Ramos (cell line): ENCODE data around the gene PPP1R15B.
"Not testable (repeated sequence)": the region's sequence is repeated elsewhere in the genome, so short reads cannot be mapped to it uniquely, and the experiment has no call there.

Experiments
- in situ Hi-C: fragments of 300-500 bp; cut with MboI; formaldehyde crosslinking; loops from one replicate; pipeline ENCODE4 v1.14.3; 2022; ENCODE audit warnings: low sequenced_read_pairs; ENCODE audit not compliant: unreplicated experiment

The PPP1R15B gene

GRCh38 chr1:204424621-204425020 is 13.0 kb upstream of the PPP1R15B start:
- in situ Hi-C loops: no loop called here

GRCh38 chr1:204422061-204422705 is 10.6 kb upstream of the PPP1R15B start:
- in situ Hi-C loops: not testable (repeated sequence)

- in situ Hi-C loops: no loop called here
Measured at GRCh38 chr1:204421441-204421840, 9.8 kb upstream of the PPP1R15B start.

- in situ Hi-C loops: no loop called here
Measured at GRCh38 chr1:204420039-204421004, 8.7 kb upstream of the PPP1R15B start.

GRCh38 chr1:204419064-204419403 is 7.4 kb upstream of the PPP1R15B start:
- in situ Hi-C loops: no loop called here

GRCh38 chr1:204418174-204419063 is 6.8 kb upstream of the PPP1R15B start:
- in situ Hi-C loops: no loop called here

GRCh38 chr1:204417074-204417997 is 5.7 kb upstream of the PPP1R15B start:
- in situ Hi-C loops: no loop called here

- in situ Hi-C loops: no loop called here
Measured at GRCh38 chr1:204416589-204417073, 5.0 kb upstream of the PPP1R15B start.

GRCh38 chr1:204415351-204415750 is 3.7 kb upstream of the PPP1R15B start:
- in situ Hi-C loops: no loop called here

- in situ Hi-C loops: no loop called here
Measured at GRCh38 chr1:204414016-204414415, 2.4 kb upstream of the PPP1R15B start.

- in situ Hi-C loops: no loop called here
Measured at GRCh38 chr1:204413170-204413535, 1.5 kb upstream of the PPP1R15B start.

GRCh38 chr1:204410688-204411450 is 748 bp downstream of the PPP1R15B start:
- in situ Hi-C loops: no loop called here

- in situ Hi-C loops: no loop called here
Measured at GRCh38 chr1:204409836-204410687, 1.6 kb downstream of the PPP1R15B start.

- in situ Hi-C loops: no loop called here
Measured at GRCh38 chr1:204409123-204409522, 2.5 kb downstream of the PPP1R15B start.

- in situ Hi-C loops: no loop called here
Measured at GRCh38 chr1:204408602-204409001, 3.0 kb downstream of the PPP1R15B start.

- in situ Hi-C loops: no loop called here
Measured at GRCh38 chr1:204408074-204408507, 3.5 kb downstream of the PPP1R15B start.

GRCh38 chr1:204407295-204407971 is 4.2 kb downstream of the PPP1R15B start:
- in situ Hi-C loops: no loop called here
